Activated naive CD4-positive, alpha-beta T cell treated with anti-CD3 and anti-CD28 coated beads, Interleukin-2, amount 50 U/mL, for 72 hours (primary cell): Measurements from ENCODE around the gene BMPR1B. TPM values are rescaled to one million over a fixed set of nuclear protein-coding genes. Genes with fewer than 3 reads are reported as not detected.
"Not testable (repeated sequence)": the region's sequence is repeated elsewhere in the genome, so short reads cannot be mapped to it uniquely, and the experiment has no call there.

Source experiments
- ATAC-seq, 2 donors: fragments of 150-1000 bp; cut with Tn5 transposase; 2 replicates each; pipeline ENCODE4 v1.10.0; 2021; ENCODE audit warnings: mild to moderate bottlenecking in 2 of 2, moderate library complexity in 2 of 2
- DNase-seq, 2 donors: peaks; one replicate each; pipeline ENCODE4 v3.0.0; 2021 to 2022; ENCODE audit warnings: low spot score in 2 of 2
- H3K27ac Mint-ChIP-seq, 2 donors: one replicate each; pipeline ENCODE4 v1.8.0; 2022; ENCODE audit warnings: mild to moderate bottlenecking in 2 of 2, mixed read lengths in 2 of 2
- H3K36me3 Mint-ChIP-seq, 2 donors: one replicate each; pipeline ENCODE4 v1.8.0; 2022; ENCODE audit warnings: mixed read lengths in 2 of 2
- H3K9me3 Mint-ChIP-seq, 2 donors: one replicate each; pipeline ENCODE4 v1.8.0; 2022; ENCODE audit warnings: mixed read lengths in 2 of 2
- total RNA-seq, 2 donors: library from RNA; stranded (reverse); gene quantifications; one replicate each; pipeline ENCODE4 v1.2.3, GENCODE V29; 2022

The BMPR1B gene
- total RNA-seq, 2 donors from 2014 or later: not detected

DNA sequence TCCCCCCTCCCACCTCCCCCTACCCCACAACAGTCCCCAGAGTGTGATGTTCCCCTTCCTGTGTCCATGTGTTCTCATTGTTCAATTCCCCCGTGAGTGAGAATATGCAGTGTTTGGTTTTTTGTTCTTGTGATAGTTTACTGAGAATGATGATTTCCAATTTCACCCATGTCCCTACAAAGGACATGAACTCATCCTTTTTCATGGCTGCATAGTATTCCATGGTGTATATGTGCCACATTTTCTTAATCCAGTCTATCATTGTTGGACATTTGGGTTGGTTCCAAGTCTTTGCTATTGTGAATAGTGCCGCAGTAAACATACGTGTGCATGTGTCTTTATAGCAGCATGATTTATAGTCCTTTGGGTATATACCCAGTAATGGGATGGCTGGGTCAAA is 413.6 kb downstream of the BMPR1B start:
- not testable (repeated sequence) for ATAC-seq, DNase-seq, H3K9me3 Mint-ChIP-seq, H3K27ac Mint-ChIP-seq, H3K36me3 Mint-ChIP-seq

DNA sequence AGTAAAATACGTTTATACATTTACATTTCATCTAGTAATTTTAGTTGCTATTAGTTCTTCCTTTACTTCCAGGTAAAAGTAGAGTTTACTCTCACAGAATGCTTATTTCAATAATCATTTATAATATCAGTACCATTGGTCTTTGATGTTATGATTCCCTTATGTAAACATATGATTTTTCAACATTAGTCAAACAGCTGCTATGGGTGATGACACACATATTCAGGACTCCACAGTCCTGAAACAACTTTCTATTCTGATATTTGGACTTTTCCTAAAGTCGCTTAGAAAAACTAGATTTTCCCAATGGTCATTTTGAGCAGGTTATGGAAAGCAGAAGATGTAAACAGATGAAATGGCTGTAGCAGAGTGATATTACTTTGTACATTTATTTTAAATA is 421.2 kb downstream of the BMPR1B start:
- Mint-ChIP-seq H3K27ac (no peak overlapping the region), H3K9me3 (peaks cover 5 to 8% of the 10 kb centered on the region in 2 donors), H3K36me3 (peaks cover 5 to 19% of the 10 kb centered on the region in 2 donors)
- ATAC-seq: no peak
- DNase-seq: no peak

DNA sequence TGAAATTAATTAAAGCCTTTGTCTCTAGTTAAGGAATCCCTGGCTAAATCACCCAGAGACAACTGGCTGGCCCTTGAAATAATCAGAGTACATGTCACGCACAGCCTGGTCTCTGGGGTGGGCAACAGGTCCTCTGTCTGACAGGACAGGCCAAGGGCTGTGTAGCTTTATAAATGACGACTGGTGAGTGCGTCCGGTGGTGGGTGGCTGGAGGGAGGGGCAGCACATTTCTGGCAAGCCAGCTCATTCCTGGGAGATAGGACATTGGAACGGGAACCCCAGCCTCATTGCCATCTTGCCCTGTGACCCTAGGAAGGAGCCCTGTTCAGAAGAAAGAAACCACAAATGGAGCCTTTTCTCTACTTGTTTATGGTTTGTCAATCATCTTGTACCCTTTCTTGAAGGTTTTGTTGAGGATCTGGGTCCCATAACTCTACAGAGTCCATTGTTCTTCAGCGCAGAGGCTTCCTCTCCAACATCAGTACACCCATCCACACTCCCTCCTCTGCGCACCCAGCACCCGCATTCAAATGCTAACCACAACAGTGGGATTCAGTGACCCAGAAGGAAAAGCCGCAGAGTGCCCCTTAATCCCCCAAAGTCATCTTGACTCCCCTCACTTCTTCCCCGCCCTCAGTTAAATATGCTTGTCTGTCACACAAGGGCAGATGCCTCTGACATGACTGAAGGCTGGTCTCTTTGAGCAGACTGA is 422.9 kb downstream of the BMPR1B start:
- H3K36me3 Mint-ChIP-seq: peaks cover 5 to 14% of the 10 kb centered on the region in 2 donors
- H3K27ac Mint-ChIP-seq: no peak overlapping the region
- peaks cover 4 to 5% of the 10 kb centered on the region in 2 donors for H3K9me3 Mint-ChIP-seq
- ATAC-seq: no peak
- no peak for DNase-seq

DNA sequence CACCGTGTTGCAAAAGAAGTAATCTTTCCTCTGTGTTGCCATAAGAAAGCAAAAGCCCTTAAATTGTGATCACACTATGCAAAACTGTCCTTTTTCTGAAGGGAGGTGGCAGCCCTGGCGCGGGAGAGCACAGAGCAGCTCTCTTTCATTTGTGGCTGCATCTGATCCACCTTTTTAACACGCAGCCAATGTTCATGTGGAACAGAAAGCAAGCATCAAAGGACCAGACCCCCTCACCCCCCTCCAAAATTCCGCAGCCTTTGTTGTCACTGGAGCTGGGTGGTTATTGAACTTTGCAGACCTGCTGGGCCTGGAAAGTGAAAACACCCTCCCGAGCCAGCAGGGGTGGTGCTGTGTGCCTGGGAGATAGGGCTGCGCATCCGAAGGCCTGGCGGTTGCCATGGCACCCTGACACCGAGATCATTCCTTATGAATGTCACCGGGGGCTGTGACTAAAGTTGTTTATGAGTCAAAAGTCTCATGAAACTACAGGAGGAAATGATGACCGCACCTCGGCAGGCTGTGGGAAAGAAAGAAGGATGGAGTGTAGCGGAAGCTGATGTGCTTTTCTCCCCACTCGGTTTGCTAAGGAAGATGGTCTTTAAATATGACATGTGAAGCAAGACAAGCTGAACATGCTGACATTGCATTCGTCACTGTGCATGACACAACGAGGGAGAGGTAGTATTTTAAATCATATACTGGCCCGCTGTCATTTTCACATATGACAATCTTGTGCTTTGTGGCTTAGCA is 423.7 kb downstream of the BMPR1B start:
- DNase-seq (no peak), ATAC-seq (peak; percentile 67 to 86)
- Mint-ChIP-seq H3K9me3 (peaks cover 4 to 5% of the 10 kb centered on the region in 2 donors), H3K36me3 (peaks cover 5 to 14% of the 10 kb centered on the region in 2 donors), H3K27ac (no peak overlapping the region)

DNA sequence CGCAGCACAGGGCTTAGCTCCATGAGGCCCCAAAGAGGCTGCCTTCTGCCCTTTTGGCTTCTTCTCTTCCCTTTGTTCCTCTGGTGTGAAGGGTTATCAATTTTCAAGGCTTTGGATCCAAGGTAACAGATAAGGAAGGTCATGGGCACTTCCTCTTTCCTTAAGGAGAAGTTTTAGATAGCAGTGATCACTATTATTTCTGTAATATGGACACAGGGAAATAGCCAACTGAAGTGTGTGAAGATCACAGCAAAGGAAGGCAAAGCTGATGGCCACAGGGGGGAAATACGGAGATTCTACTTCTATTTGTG is 424.2 kb downstream of the BMPR1B start:
- peaks cover 5 to 12% of the 10 kb centered on the region in 2 donors for H3K36me3 Mint-ChIP-seq
- peak overlapping the region in 1 of 2 donors; percentile 32 for H3K27ac Mint-ChIP-seq
- ATAC-seq: no peak
- peaks cover 4% of the 10 kb centered on the region in 2 donors for H3K9me3 Mint-ChIP-seq
- DNase-seq: no peak

DNA sequence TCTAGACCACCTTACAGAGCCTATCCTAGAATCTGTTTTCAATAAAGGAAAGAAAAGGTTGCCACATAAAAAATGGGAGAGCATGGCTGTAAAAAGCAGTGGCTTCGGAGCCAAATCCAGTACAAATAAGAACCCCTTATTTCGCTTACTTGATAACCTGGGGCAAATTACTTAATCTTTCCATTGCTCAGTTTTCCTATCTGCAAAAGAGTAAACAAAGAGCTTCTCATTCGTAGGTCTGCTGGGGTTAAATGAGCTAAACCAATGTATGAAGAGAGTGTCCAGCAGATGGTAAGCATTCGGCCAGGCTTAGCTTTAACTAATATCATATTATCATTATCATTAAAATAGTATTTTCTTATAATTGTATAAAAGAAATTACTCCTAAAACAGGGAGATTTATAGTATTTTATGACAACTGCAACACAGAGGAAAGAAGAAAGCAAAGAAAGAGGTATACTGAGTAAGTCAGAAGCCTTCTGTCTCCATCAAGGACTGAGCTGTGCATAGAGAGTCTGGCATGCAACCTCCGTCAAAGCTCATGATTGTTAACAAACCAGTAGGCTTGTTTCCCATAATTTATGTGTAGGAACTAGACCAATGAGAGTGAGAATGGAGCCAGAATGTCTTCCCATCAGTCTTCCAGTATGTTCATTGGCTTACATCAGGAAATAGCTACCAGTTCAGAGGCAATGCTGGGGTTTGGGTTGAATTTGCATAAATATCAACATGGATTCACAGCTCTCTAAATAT is 426.1 kb downstream of the BMPR1B start:
- H3K9me3 Mint-ChIP-seq: no peaks in the 10 kb centered on the region
- ATAC-seq (no peak), DNase-seq (no peak)
- H3K36me3 Mint-ChIP-seq: no peaks in the 10 kb centered on the region
- H3K27ac Mint-ChIP-seq: no peak overlapping the region

DNA sequence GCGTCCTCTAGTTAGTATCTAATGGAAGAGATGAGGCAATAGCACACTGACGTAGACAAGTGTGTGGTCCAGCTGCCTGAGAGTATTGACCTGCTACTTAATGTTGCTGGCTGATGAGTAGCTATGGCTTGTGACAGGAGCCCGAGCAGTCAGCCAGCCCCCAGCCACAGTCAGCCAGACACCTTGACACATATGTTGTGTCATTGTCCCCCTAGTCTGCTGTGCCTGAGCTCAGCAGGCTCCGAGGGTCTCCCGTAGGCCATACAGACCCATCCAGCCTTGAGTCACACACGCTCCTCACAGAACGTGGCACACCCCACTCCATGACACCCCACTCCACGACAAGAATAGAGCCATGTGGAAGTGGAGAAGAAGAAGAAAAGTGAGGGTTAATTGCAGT is 428.9 kb downstream of the BMPR1B start:
- Mint-ChIP-seq H3K36me3 (no peaks in the 10 kb centered on the region), H3K27ac (no peak overlapping the region), H3K9me3 (no peaks in the 10 kb centered on the region)
- no peak for ATAC-seq
- DNase-seq: no peak

DNA sequence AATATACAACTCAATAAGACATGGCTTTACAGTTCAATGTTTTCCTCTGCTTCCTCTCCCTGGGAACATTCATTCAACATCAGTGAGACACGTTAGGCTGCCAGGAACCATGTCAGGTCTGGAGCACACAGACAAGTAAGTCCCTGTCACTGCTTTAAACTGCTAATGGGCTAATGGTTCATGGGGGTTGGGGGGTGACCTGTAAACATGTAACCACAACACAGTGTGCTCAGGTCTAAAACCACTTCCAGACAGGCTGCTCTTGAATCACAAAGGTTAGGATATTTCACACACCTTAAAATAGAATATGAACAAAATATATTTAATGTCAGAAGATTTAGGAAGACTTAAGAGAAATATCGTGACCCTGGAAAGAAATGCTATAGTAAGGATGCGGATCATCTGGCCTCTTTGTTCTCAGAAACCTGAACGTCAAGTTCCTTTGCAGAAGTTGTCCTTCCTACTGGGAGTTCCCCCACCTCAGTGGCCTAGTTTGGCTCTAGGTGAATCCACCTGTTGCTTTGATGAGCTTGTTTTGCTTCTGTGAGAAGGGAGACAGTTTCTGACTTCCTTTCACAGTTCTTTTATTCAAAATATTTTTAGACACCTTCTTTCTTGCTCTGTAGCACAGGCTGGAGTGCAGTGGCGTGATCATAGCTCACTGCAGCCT is 431.1 kb downstream of the BMPR1B start:
- Mint-ChIP-seq H3K9me3 (peaks cover 0 to 4% of the 10 kb centered on the region in 2 donors), H3K27ac (peak overlapping the region in 1 of 2 donors; percentile 44), H3K36me3 (no peaks in the 10 kb centered on the region)
- ATAC-seq (no peak), DNase-seq (no peak)

DNA sequence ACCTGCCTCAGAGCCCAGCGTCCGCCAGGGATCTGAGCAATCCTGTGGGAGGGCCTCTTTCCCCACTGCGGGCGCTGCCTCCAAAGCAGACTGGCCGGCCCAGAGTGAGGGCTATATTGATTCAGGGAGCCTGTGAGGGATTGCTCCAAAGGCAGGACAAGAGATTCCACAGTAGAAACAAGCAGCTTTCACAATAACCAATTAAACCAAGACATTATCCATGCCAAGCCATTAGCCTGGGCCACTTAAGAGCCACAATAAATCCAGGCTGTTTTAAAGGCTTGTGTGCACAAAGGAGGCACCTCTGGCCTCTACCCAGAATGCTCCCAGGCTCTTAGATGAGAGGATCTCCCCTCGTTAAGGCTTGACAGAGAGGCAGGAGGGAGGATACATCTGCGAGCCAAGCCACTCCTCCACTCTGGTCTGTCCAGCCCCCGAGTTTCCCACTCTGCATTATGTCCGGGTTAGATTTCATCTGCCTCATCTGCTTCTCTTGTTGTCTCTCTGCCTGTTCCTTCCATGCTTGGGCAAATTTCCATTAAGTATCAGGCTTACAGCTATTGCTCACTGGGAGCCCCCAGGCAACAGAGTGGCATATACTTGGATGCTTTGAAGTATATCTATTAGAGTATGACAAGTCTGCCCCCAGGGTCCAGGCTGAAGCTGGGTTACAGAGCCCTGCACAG is 433.1 kb downstream of the BMPR1B start:
- H3K27ac Mint-ChIP-seq: peak overlapping the region in 1 of 2 donors; percentile 67
- peaks cover 0 to 4% of the 10 kb centered on the region in 2 donors for H3K9me3 Mint-ChIP-seq
- no peak for ATAC-seq

DNA sequence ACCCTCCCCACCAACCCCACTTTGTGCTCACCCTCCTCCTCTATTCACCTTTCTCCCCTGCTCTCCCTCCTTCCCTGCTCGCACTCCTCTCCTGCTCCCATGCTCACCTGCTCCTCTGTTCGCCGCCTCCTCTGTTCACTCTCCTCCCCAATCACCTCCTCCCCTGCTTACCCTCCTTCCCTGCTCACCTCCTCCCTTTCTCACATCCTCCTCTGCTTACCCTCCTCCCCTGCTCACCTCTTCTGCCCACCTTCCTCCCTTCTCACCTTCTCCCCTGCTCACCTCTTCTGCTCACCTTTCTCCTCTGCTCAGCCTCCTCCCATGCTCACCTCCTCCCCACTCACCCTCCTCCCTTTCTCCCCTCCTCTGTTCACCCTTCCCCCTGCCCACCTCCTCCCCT is 433.8 kb downstream of the BMPR1B start:
- Mint-ChIP-seq H3K36me3 (no peaks in the 10 kb centered on the region), H3K9me3 (peaks cover 0 to 4% of the 10 kb centered on the region in 2 donors), H3K27ac (peak overlapping the region in 1 of 2 donors; percentile 67)
- no peak for DNase-seq
- ATAC-seq: no peak

More for the DNA sequence above, 433.1 kb downstream of the BMPR1B start:
- no peak for DNase-seq
- H3K36me3 Mint-ChIP-seq: no peaks in the 10 kb centered on the region

DNA sequence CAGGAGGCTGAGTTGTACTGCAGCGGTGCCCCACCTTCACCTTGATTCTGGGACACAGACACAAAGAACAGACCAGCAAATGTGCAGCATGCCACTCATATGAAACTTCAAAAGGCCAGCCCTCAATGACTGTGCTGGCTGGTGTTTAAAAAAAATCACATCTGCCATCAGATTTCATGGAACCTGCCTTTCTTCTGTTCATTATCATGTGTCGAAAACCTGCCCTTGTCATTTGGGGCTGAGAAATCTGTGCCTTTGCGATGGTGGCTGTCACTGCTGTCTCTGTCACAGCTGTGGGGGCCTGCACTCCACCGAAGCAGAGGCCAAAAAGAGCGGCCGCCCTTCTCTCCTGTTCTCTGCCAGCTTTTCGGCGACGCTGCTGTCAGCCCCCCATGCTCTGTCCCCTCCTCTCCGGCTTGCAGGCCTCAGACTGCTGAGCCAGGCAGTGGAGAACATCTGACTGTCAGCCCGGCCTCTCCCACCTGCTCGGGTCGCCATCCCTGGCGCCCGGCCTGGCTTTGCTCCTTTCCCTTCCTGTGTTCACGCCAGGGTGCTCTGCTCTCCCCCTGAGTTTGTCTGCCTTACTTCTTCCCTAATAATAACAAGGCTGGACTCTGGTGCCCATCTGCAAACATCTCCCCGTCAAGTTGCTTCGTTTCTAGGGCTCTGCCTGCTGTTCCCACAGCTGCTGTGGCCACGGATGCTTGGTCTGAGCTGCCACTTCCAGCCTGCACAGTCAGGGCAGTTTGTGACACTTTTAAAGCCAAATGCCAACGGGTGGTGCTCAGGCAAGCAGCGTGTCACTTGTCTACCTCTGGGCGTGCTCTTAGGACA is 435.9 kb downstream of the BMPR1B start:
- ATAC-seq: no peak
- DNase-seq: no peak
- Mint-ChIP-seq H3K9me3 (peaks cover 0 to 4% of the 10 kb centered on the region in 2 donors), H3K36me3 (no peaks in the 10 kb centered on the region), H3K27ac (no peak overlapping the region)

DNA sequence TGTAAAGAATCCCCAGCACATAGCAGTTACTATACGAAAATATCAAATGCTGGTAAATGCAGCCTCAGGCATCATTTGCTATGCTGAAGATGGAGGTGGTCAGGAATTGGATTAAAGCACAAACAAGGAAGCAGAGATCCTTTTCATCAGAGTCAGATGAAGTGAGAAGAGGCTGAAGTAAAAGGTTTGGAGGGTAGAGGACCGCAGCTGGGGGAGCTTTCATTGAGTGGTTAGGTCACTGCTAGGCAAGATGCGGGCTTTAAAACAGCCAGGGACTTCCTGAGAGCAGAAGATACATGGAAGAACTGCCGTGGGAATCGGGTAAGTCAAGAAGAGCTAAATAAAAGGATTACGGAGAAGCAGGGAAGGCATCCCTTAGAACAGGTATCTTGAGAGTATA is 439.6 kb downstream of the BMPR1B start:
- peak in 1 of 2 donors; percentile 39 for ATAC-seq
- Mint-ChIP-seq H3K9me3 (peaks cover 0 to 4% of the 10 kb centered on the region in 2 donors), H3K27ac (no peak overlapping the region), H3K36me3 (peaks cover 0 to 4% of the 10 kb centered on the region in 2 donors)
- no peak for DNase-seq

DNA sequence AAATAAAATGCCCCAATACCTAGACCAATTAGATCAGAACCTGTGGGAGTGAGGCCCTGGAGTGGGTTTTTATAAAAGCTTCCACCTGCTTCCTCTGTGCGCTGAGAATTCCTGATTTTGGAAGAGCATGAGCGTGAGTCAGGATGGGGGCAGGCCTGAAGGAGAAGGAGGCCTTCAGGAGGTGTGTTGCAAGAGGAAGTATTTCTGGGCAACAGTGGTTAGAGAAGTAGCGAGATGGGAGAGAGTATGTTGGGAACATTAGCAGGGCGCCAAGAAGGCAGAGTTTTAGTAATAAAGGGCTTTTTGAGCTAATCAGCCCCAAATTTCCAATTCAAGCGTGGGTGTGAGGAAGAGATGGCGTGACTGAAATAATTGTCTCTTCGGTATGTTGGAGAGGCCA is 441.2 kb downstream of the BMPR1B start:
- H3K27ac Mint-ChIP-seq: no peak overlapping the region
- DNase-seq: no peak
- peaks cover 0 to 4% of the 10 kb centered on the region in 2 donors for H3K36me3 Mint-ChIP-seq
- H3K9me3 Mint-ChIP-seq: no peaks in the 10 kb centered on the region
- ATAC-seq: no peak

DNA sequence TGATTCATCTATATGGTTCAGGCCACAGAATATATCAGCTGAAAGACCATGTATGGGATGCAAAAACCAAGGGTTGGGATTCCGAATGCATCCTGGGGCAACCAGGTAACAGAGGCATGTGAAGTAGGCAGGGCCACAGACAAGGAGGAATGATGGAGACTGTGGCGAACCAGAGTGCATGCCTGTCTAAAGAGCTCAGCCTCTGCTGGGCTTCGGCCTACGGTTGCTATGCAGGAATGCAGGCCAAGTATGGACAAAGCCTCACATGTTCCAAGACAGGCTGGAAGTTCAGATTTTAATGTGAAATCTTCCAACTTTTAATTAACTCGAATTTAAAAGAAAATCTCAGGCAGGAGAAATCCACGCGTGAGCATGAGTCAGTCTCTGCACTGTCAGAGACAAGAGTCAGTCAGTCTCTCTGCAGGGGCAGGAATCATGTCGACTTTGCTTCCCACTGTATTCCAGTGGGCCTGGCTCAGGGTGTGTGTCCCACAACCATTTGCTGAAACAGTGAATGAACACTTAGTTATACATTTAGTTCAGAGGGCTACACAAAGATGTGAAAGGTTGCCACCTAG is 446.6 kb downstream of the BMPR1B start:
- Mint-ChIP-seq H3K27ac (no peak overlapping the region), H3K36me3 (peaks cover 0 to 4% of the 10 kb centered on the region in 2 donors), H3K9me3 (no peaks in the 10 kb centered on the region)
- no peak for ATAC-seq
- DNase-seq: no peak

DNA sequence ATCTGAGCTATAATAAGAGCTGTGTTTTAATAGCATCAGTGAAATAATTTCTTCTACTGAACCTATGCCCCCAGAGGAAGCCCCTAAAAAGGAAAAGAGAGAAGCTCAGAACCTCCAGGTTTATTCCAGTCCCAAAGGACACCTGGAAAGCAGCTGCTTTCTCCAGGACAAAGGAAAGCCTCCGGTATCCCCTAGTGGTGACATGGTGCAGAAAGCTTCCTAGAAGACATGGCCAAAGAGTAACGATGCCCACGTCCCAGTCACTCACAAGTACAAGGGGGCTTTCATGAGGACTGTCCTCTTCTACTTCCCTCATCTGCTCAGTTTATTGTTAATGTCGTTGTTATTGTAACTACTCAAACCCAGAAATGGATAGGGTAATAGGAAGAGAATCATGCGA is 447.1 kb downstream of the BMPR1B start:
- DNase-seq (no peak), ATAC-seq (no peak)
- Mint-ChIP-seq H3K9me3 (no peaks in the 10 kb centered on the region), H3K27ac (no peak overlapping the region), H3K36me3 (peaks cover 0 to 4% of the 10 kb centered on the region in 2 donors)
